GM18499 (cell line): ENCODE measurements around the gene INPP4B.
"Not testable (repeated sequence)": the region's sequence is repeated elsewhere in the genome, so short reads cannot be mapped to it uniquely, and the experiment has no call there.

Experiments
- ATAC-seq: cut with Tn5 transposase; IDR thresholded peaks from one replicate; pipeline ENCODE4 v1.9.1; 2021; ENCODE audit warnings: moderate number of reproducible peaks; ENCODE audit not compliant: insufficient read depth, unreplicated experiment

INPP4B gene

DNA sequence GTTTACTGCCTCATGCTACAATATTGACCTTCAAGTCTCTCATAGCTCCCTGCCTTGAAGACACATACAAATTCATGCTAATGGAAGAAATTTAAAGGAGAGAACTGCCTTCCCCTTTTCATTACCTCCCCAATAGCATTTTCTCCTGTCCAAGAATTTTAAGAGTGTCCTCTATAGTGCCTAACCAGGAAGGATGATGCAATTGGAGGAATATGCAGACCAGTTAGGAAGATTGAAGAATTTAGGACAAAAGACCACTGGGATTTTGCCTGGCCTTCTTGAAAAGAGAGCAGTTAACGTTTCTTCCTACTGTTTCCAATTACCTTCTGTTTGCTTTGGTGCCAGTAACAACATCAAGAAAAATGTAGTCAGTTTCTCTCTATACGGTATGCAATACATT, 443.9 kb downstream of the INPP4B start:
- ATAC-seq: no peak

DNA sequence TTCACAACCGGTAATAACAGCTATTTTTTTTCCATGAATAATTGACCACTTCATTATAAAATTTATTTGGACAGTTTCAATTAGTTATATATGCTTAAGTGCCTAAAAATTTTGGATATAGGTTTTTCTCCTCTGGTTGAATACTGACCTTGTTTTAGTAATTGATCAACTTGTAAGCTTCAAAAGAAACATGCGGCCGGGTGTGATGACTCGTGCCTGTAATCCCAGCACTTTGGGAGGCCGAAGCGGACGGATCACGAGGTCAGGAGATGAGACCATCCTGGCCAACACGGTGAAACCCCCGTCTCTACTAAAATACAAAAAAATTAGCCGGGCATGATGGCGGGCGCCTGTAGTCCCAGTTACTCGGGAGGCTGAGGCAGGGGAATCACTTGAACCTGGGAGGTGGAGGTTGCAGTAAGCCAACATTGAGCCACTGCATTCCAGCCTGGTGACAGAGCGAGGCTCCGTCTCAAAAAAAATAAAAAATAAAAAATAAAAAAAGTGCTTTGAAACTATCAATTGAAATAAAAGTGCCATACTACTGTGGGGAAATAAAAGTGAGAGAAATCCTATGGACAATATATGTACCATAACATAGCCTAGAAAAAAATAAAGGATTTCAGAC, 448.6 kb downstream of the INPP4B start:
- ATAC-seq: not testable (repeated sequence)

- ATAC-seq: no peak
Measured at GRCh38 chr4:142396279-142396678, 449.8 kb downstream of the INPP4B start.

DNA sequence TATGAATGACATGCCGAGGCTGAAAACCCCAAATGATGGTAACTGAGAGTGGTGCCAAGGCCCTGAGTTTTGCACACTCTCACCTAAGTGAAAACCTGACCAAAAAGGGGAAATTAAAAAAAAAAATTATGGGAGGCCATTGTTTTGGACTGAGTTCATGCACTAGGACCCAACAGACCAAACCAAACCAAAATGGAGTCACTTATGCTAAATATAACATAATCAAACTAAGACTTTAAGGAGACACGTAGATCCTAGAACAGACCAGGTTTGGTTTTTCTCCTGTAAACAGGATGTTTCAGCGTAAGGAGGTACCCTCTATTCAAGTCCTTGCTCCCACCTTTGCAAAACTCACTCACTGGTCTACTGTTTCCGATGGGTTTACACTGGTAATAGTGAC, 453.0 kb downstream of the INPP4B start:
- no peak for ATAC-seq

DNA sequence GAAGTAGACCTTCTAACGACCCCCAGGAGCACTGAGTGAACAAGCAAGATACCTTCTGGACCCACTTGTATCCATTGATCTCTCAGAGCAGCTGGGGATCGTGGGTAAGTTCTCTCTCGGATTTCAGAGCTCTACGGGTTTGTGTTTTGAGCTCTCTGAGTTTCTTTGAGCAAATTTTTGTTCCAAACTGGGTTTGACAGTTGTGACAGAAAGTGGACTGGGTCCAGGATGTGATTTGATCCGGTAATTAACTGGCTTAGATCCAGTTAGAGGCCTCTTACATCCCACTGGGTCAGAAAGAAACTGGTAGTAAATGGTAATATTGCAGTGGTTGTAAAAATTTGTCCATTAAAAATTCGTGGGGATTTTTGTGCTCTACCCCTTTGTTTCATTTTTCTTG, 459.2 kb downstream of the INPP4B start:
- ATAC-seq: no peak

GRCh38 chr4:142386449-142386848, 459.7 kb downstream of the INPP4B start:
- ATAC-seq: no peak

DNA sequence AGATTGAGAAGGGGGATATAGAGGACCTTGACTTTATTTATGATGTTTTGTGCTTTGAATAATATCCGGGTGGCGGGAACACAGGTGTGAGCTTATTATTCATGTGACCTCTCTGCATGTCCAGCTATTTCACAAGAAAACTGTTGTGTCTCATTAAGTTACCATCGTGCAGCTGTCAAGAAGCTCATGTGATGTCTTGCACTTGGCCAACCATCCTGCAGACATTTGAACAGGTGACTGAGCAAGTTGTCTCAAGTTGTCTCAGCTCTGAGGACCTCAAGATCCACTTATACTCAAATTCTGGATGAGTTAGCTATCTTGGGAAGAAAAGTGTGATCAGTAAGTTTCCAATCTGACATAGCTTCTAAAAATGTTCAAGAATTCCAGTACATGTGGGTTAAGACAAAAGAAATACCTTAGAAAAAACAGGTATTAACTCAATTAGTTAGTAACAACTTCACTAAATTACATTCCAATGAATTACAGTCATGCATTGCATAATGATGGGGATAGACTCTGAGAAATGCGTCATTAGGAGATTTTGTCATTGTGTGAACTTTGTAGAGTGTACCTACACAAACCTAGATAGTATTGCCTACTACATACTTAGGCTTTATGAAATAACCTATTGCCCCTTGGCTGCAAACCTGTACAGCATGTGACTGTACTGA, 462.2 kb downstream of the INPP4B start:
- no peak for ATAC-seq

- ATAC-seq: no peak
Measured at GRCh38 chr4:142383354-142383753, 462.7 kb downstream of the INPP4B start.

- ATAC-seq: no peak
Measured at GRCh38 chr4:142380052-142380602, 466.0 kb downstream of the INPP4B start.

DNA sequence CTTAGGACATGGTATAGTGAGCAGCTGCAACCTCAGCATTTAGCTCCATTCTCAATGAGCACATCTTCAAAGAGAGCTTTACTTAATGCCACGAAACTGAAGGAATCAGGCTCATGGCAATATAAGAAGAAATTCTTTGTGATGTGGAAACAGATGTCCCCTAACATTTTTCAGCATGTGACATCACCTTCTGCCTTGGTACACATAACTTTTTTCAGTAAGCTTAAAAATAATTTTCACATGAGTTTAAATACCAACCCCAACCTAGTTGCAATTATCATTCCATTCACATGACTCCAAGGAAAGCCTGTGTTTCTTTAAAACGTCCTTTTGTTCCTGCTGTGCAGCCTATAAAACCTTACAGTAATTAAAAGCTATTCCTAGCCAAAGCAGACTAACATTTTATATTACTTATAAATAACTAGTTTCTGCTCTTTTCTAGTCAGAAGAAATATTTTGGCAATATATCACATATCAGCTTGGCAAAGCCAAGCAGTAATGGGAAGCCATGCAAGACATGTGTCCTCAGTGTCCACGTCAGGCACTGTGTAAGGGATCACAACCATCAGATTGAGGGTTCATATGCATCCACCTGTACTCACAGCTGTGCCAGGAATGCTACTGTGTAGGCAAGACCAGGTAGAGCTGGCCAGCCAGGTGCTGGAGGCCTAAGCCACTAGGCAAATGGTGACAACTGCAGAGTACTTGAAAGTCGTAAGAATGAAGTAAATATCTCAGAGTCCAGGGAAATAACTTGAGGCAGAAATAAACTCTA, 466.6 kb downstream of the INPP4B start:
- no peak for ATAC-seq

GRCh38 chr4:142378179-142378578, 467.9 kb downstream of the INPP4B start:
- no peak for ATAC-seq

GRCh38 chr4:142377342-142378091, 468.6 kb downstream of the INPP4B start:
- no peak for ATAC-seq

DNA sequence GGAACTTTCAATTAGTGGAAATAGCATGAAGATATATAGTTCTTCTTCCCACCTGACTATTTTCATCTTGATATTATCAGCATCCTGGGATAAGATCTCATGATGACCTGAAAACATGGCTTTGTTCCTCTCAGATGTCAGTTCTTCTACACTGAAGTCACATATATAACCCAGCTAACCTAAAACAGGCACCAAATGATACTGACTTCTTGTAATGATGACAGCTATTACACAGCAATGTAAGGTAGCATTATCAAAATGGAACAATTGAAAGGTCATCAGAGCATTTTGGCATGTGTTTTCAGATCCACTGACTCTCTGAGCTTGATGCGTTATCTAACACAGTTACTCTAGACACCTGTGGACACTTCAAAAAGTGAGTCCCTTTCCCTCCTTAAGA, 469.9 kb downstream of the INPP4B start:
- ATAC-seq: no peak

DNA sequence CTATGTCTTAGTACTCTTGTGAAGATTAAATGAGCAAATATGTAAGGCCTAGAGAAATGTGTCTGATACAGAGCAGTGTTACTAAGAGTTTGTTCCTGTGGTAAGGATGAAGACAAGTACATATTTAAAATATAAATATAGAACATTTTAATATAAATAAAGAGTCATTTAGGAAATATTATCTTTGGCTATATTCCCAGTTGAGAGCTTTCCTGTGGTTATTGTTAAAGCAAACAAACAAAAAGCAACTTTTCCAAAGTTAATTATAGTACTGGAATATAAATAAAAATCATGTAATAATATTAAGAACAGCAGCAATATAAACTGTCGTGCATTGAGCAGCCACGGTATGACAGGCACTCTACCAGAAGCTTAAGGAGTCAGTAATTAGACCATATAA, 472.5 kb downstream of the INPP4B start:
- no peak for ATAC-seq

GRCh38 chr4:142372530-142373260, 473.4 kb downstream of the INPP4B start:
- ATAC-seq: no peak

GRCh38 chr4:142369141-142369540, 477.0 kb downstream of the INPP4B start:
- ATAC-seq: no peak

- no peak for ATAC-seq
Measured at GRCh38 chr4:142367418-142368180, 478.5 kb downstream of the INPP4B start.

DNA sequence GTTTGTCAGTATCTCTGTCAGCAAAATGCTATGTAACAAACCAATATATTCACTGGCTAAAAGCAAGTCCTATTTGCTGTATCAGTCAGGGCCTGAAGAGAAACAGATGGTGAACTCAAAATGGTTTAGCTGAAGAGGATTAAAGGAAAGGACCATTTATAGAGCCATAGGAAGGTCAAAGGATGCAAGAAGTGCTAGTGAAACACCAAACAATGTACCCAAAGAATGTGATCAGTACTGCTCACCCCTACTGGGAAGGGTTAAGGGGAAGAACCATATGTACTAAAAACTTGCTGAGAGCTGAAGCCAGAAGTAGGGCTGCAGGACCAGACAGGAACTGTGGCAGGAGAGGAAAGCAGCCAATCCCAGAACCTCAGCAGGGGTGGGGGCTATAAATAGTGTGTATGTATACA, 479.3 kb downstream of the INPP4B start:
- no peak for ATAC-seq

- no peak for ATAC-seq
Measured at GRCh38 chr4:142365391-142365790, 480.7 kb downstream of the INPP4B start.
